ENCODE data around the gene VGLL4.

DNA sequence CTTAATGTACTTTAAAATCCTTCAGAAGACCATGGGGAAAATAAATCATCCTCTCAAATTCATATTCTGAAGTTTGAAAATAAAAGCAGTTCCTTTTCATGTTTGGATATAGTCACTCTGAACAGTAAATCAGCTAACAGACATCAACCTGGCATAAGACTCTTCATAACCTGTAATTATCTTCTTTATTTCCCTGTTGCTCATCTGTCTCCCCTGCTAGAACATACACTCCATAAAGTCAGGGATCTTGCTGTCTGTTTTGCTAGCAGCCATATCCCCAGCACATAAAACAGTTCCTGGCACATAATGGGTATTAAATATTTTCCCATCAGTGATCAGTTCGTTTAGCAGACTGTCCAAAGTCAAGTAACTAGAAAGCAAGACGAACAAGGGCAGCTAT lies 11.2 kb downstream of the VGLL4 start:
- TF ChIP-seq EZH2 (IDR thresholded peaks at IDR 0.05; ENCODE audit: borderline replicate concordance, low read depth, low read length, poor library complexity, severe bottlenecking): no peak
- TF ChIP-seq, protein P1, sequence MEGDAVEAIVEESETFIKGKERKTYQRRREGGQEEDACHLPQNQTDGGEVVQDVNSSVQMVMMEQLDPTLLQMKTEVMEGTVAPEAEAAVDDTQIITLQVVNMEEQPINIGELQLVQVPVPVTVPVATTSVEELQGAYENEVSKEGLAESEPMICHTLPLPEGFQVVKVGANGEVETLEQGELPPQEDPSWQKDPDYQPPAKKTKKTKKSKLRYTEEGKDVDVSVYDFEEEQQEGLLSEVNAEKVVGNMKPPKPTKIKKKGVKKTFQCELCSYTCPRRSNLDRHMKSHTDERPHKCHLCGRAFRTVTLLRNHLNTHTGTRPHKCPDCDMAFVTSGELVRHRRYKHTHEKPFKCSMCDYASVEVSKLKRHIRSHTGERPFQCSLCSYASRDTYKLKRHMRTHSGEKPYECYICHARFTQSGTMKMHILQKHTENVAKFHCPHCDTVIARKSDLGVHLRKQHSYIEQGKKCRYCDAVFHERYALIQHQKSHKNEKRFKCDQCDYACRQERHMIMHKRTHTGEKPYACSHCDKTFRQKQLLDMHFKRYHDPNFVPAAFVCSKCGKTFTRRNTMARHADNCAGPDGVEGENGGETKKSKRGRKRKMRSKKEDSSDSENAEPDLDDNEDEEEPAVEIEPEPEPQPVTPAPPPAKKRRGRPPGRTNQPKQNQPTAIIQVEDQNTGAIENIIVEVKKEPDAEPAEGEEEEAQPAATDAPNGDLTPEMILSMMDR (conservative IDR thresholded peaks at IDR 0.05; ENCODE audit: low read depth, low read length): no peak
